Measurements from ENCODE around the gene ADAP1. TPM values are rescaled to one million over a fixed set of nuclear protein-coding genes. Genes with fewer than 3 reads are reported as not detected.

The ADAP1 gene
- total RNA-seq, 1 experiment from 2014 or later = 34.0 TPM

GRCh38 chr7:979151-979550 is 24.7 kb upstream of the ADAP1 start:
- intact Hi-C loops (cut with micrococcal nuclease) = no loop called here
- TF ChIP-seq ZBTB33 (IDR thresholded peaks at IDR 0.05; ENCODE audit: extremely low read depth, insufficient replicate concordance, low read length) (no peak), CEBPB (IDR thresholded peaks at IDR 0.05; ENCODE audit: low read depth) (no peak), ELF1 (IDR thresholded peaks at IDR 0.05; ENCODE audit: borderline replicate concordance, low read depth) (no peak), MAX (IDR thresholded peaks at IDR 0.05) (no peak), ATF3 (IDR thresholded peaks at IDR 0.05) (no peak), YY1 (IDR thresholded peaks at IDR 0.05; ENCODE audit: extremely low read depth, insufficient replicate concordance, low read depth, low read length) (no peak), TCF7L2 (IDR thresholded peaks at IDR 0.05; ENCODE audit: borderline replicate concordance, extremely low read depth, insufficient read depth, insufficient read length) (no peak), ZFX (IDR thresholded peaks at IDR 0.05) (no peak), REST (IDR thresholded peaks at IDR 0.05; ENCODE audit: low read depth) (no peak), JUND (IDR thresholded peaks at IDR 0.05) (no peak), SIN3A (IDR thresholded peaks at IDR 0.05; ENCODE audit: low read depth) (no peak), POLR2A (IDR thresholded peaks at IDR 0.05; ENCODE audit: borderline replicate concordance, extremely low read depth, insufficient read depth, insufficient read length) (no peak), FOSL1 (IDR thresholded peaks at IDR 0.05; ENCODE audit: low read depth) (no peak), SP1 (IDR thresholded peaks at IDR 0.05; ENCODE audit: low read depth) (no peak), EZH2phosphoT487 (IDR thresholded peaks at IDR 0.05; ENCODE audit: borderline replicate concordance) (no peak), SRF (IDR thresholded peaks at IDR 0.05; ENCODE audit: low read depth) (no peak)
- H3K79me2 ChIP-seq (ENCODE audit: insufficient read depth, low read length) = peaks cover 12% of the 10 kb centered on the region
- no peak overlapping the region for H2AFZ ChIP-seq (ENCODE audit: low read depth, low read length, poor library complexity, severe bottlenecking)
- H3K4me2 ChIP-seq (ENCODE audit: low read length) = no peak overlapping the region
- no peaks in the 10 kb centered on the region for H3K9me2 ChIP-seq (ENCODE audit: insufficient read depth)
- H4K20me1 ChIP-seq (ENCODE audit: insufficient read depth) = peaks cover 4% of the 10 kb centered on the region; the same call in 1 of the 2 replicates
- ATAC-seq (no peak), DNase-seq (ENCODE audit: low read depth, low spot score) (no peak)
- no peaks in the 10 kb centered on the region; a peak in 1 of 4 replicates for H3K9me3 ChIP-seq (ENCODE audit: control insufficient read depth in 1 of 2, insufficient read depth in 1 of 2, low read depth in 1 of 2, low read length in 2 of 2)
- H3K36me3 ChIP-seq (ENCODE audit: control insufficient read depth in 1 of 2, insufficient read depth in 2 of 2, low read length in 2 of 2) = no peaks in the 10 kb centered on the region
- no peaks in the 10 kb centered on the region for H3K27me3 ChIP-seq (ENCODE audit: insufficient read depth, low read length)
- ChIA-PET POLR2A (no interaction called here), CTCF (interaction anchor here (1.4 kb wide), 1 partner anchor 14 kb away, joined by 3 read pairs; no protein-coding TSS in a partner anchor), RAD21 (ENCODE audit: low non-redundant PET in 1 of 2, low total read pairs in 2 of 2, uncharacterized antibody in 2 of 2, unreplicated experiment in 2 of 2) (no interaction called here)
- H3K4me3 ChIP-seq (replicated peaks in 1 of 2; ENCODE audit: low read depth in 1 of 2, low read length in 2 of 2) = no peak overlapping the region
- BruUV-seq (replicated peaks) = no TSS peak
- no peak overlapping the region for H3K9ac ChIP-seq (ENCODE audit: low read length)
- no peak overlapping the region for H3K27ac ChIP-seq (ENCODE audit: low read depth, low read length)
- H3K4me1 ChIP-seq (ENCODE audit: control insufficient read depth in 1 of 2, insufficient read depth in 2 of 2, low read length in 2 of 2) = peaks cover 0 to 5% of the 10 kb centered on the region in 2 experiments; a peak in 2 of 4 replicates
